Endodermal cell (in vitro differentiated cells): ENCODE results near the gene FKRP. TPM values are rescaled to one million over a fixed set of nuclear protein-coding genes. Genes with fewer than 3 reads are reported as not detected.
"Not testable (repeated sequence)": the region's sequence is repeated elsewhere in the genome, so short reads cannot be mapped to it uniquely, and the experiment has no call there.

Source experiments
- DNase-seq: peaks from one replicate; pipeline ENCODE4 v3.0.0-alpha.2; 2017
- H3K27ac ChIP-seq: 2 replicates; pipeline ENCODE4 v1.5.1; 2013; ENCODE audit warnings: mild to moderate bottlenecking, low read depth, low read length, moderate library complexity
- H3K27me3 ChIP-seq: 2 replicates; pipeline ENCODE4 v1.6.1; 2013; ENCODE audit warnings: mild to moderate bottlenecking, low read length, moderate library complexity; ENCODE audit not compliant: insufficient read depth, control insufficient read depth, poor library complexity, severe bottlenecking
- H3K36me3 ChIP-seq: 2 replicates; pipeline ENCODE4 v1.7.0; 2013; ENCODE audit warnings: mild to moderate bottlenecking, low read length, moderate library complexity; ENCODE audit not compliant: control insufficient read depth, insufficient read depth
- H3K4me1 ChIP-seq: one replicate; pipeline ENCODE4 v1.7.0; 2013; ENCODE audit warnings: low read length; ENCODE audit not compliant: control insufficient read depth, insufficient read depth
- H3K4me3 ChIP-seq: 2 replicates; pipeline ENCODE4 v1.5.1; 2013; ENCODE audit warnings: mild to moderate bottlenecking, low read length, moderate library complexity
- H3K9ac ChIP-seq: 2 replicates; pipeline ENCODE4 v1.6.1; 2013; ENCODE audit warnings: mild to moderate bottlenecking, low read length, moderate library complexity; ENCODE audit not compliant: poor library complexity, severe bottlenecking; ENCODE audit errors: extremely low read depth
- H3K9me3 ChIP-seq: 2 replicates; pipeline ENCODE4 v1.6.1; 2013; ENCODE audit warnings: mild to moderate bottlenecking, low read length, moderate library complexity; ENCODE audit not compliant: control insufficient read depth
- H3K27ac Mint-ChIP-seq: 2 replicates; pipeline ENCODE4 v1.8.0; 2020; ENCODE audit warnings: mixed read lengths
- H3K27me3 Mint-ChIP-seq: 2 replicates; pipeline ENCODE4 v1.8.0; 2021; ENCODE audit warnings: mild to moderate bottlenecking, mixed read lengths; ENCODE audit not compliant: insufficient read depth
- H3K36me3 Mint-ChIP-seq: 2 replicates; pipeline ENCODE4 v1.8.0; 2020; ENCODE audit warnings: low read depth, mixed read lengths
- H3K4me1 Mint-ChIP-seq: 2 replicates; pipeline ENCODE4 v1.8.0; 2020; ENCODE audit warnings: mixed read lengths
- H3K4me3 Mint-ChIP-seq: 2 replicates; pipeline ENCODE4 v1.8.0; 2020; ENCODE audit warnings: mild to moderate bottlenecking, moderate library complexity, mixed read lengths
- H3K9me3 Mint-ChIP-seq: 2 replicates; pipeline ENCODE4 v1.8.0; 2020; ENCODE audit warnings: mild to moderate bottlenecking, mixed read lengths
- CTCF ChIP-seq: fragments of 200-600 bp; sonication (generic); conservative IDR thresholded peaks from 2 replicates; pipeline ENCODE4 v1.5.0; 2021; ENCODE audit warnings: antibody characterized with exemption, mild to moderate bottlenecking
- WGBS, 2 experiments: methylation state at CpG; one replicate each; pipeline versions ENCODE4 v1.1.5 to v1.1.7; 2013; ENCODE audit warnings: missing lambda C conversion rate in 2 of 2, mixed read lengths in 1 of 2; ENCODE audit not compliant: insufficient coverage in 1 of 2, insufficient read length in 1 of 2; 5-methylcytosine and 5-hydroxymethylcytosine counted together
- total RNA-seq, 2 donors: library from RNA; stranded (reverse); fragmentation: NEBNext Ultra II Directional in 1 of 2; extraction: Animal tissue kit (Norgen Biotek cat#: 25700) in 1 of 2; gene quantifications; 2 replicates in 1 of 2; 3 replicates in 1 of 2; pipeline ENCODE4 v1.2.1, GENCODE V29; 2021

Gene FKRP
- total RNA-seq, 2 donors from 2014 or later, result 19.8 to 33.7 TPM

GRCh38 chr19:46760363-46760762 lies 14.5 kb downstream of the FKRP start:
- WGBS, 2 experiments, result 76 to 88% methylated on average over 3 to 5 of the region's 5 CpGs
- H3K4me3 Mint-ChIP-seq, result no peak overlapping the region

GRCh38 chr19:46760897-46761296 lies 15.0 kb downstream of the FKRP start:
- H3K27me3 ChIP-seq, H3K4me1 Mint-ChIP-seq, H3K4me1 ChIP-seq, H3K36me3 ChIP-seq, H3K9me3 Mint-ChIP-seq, DNase-seq, H3K9ac ChIP-seq, H3K27ac Mint-ChIP-seq, H3K4me3 ChIP-seq, H3K27me3 Mint-ChIP-seq, H3K4me3 Mint-ChIP-seq, H3K27ac ChIP-seq, H3K36me3 Mint-ChIP-seq, H3K9me3 ChIP-seq: not testable (repeated sequence)
- WGBS, 2 experiments, result 90 to 95% methylated on average over 2 of the region's 4 CpGs

More at GRCh38 chr19:46760363-46760762, 14.5 kb downstream of the FKRP start:
- H3K27me3 Mint-ChIP-seq, result peaks cover 3% of the 10 kb centered on the region
- H3K4me1 ChIP-seq, result no peaks in the 10 kb centered on the region
- peaks cover 5% of the 10 kb centered on the region for H3K36me3 ChIP-seq
- peaks cover 2% of the 10 kb centered on the region for H3K4me1 Mint-ChIP-seq
- H3K27ac ChIP-seq, result no peak overlapping the region
- no peaks in the 10 kb centered on the region for H3K9me3 Mint-ChIP-seq
- no peak overlapping the region for H3K27ac Mint-ChIP-seq
- no peak overlapping the region for H3K9ac ChIP-seq
- H3K27me3 ChIP-seq, result no peaks in the 10 kb centered on the region
- H3K9me3 ChIP-seq, result no peaks in the 10 kb centered on the region
- peaks cover 10% of the 10 kb centered on the region for H3K36me3 Mint-ChIP-seq
- no peak for TF ChIP-seq CTCF
- no peak for DNase-seq
- no peak overlapping the region for H3K4me3 ChIP-seq

GRCh38 chr19:46761418-46761831 lies 15.6 kb downstream of the FKRP start:
- no peak overlapping the region for H3K4me3 ChIP-seq
- no peak for TF ChIP-seq CTCF
- Mint-ChIP-seq H3K36me3 (peaks cover 8% of the 10 kb centered on the region), H3K27me3 (peaks cover 3% of the 10 kb centered on the region), H3K9me3 (no peaks in the 10 kb centered on the region), H3K27ac (no peak overlapping the region), H3K4me1 (peaks cover 2% of the 10 kb centered on the region), H3K4me3 (no peak overlapping the region)
- no peak for DNase-seq
- no peak overlapping the region for H3K27ac ChIP-seq
- WGBS, 2 experiments, result 90 to 91% methylated on average over 4 of the region's 5 CpGs
- H3K27me3 ChIP-seq, result no peaks in the 10 kb centered on the region
- H3K36me3 ChIP-seq, result peaks cover 5% of the 10 kb centered on the region
- no peak overlapping the region for H3K9ac ChIP-seq
- no peaks in the 10 kb centered on the region for H3K4me1 ChIP-seq
- H3K9me3 ChIP-seq, result no peaks in the 10 kb centered on the region

GRCh38 chr19:46762245-46762890 lies 16.5 kb downstream of the FKRP start:
- Mint-ChIP-seq H3K9me3 (no peaks in the 10 kb centered on the region), H3K36me3 (no peaks in the 10 kb centered on the region), H3K4me3 (no peak overlapping the region), H3K27ac (no peak overlapping the region), H3K27me3 (peaks cover 6% of the 10 kb centered on the region), H3K4me1 (peaks cover 2% of the 10 kb centered on the region)
- Histone ChIP-seq H3K27me3 (no peaks in the 10 kb centered on the region), H3K36me3 (no peaks in the 10 kb centered on the region), H3K4me3 (no peak overlapping the region), H3K9ac (no peak overlapping the region), H3K4me1 (no peaks in the 10 kb centered on the region), H3K9me3 (no peaks in the 10 kb centered on the region), H3K27ac (no peak overlapping the region)
- 93 to 100% methylated on average over 5 to 6 of the region's 6 CpGs for WGBS, 2 experiments
- TF ChIP-seq CTCF, result no peak
- no peak for DNase-seq
